Stimulated activated naive CD8-positive, alpha-beta T cell treated with anti-CD3 and anti-CD28 coated beads, Interleukin-15, amount 100 ng/mL, for 72 hours (primary cell): ENCODE measurements around the gene FCGR3A.
"Not testable (repeated sequence)": the region's sequence is repeated elsewhere in the genome, so short reads cannot be mapped to it uniquely, and the experiment has no call there.

Source experiments
- ATAC-seq: fragments of 150-1000 bp; cut with Tn5 transposase; 2 replicates; pipeline ENCODE4 v1.10.0; 2021; ENCODE audit warnings: mild to moderate bottlenecking, moderate library complexity
- DNase-seq, 2 donors: peaks; one replicate each; pipeline ENCODE4 v3.0.0; 2021 to 2022
- H3K27ac Mint-ChIP-seq, 2 donors: one replicate each; pipeline ENCODE4 v1.8.0; 2022; ENCODE audit warnings: mild to moderate bottlenecking in 2 of 2, mixed read lengths in 2 of 2, moderate library complexity in 2 of 2
- H3K27me3 Mint-ChIP-seq: one replicate; pipeline ENCODE4 v1.8.0; 2022; ENCODE audit warnings: mixed read lengths
- H3K4me1 Mint-ChIP-seq: one replicate; pipeline ENCODE4 v1.8.0; 2022; ENCODE audit warnings: mild to moderate bottlenecking, mixed read lengths
- H3K4me3 Mint-ChIP-seq, 2 donors: one replicate each; pipeline ENCODE4 v1.8.0; 2022; ENCODE audit warnings: mild to moderate bottlenecking in 2 of 2, mixed read lengths in 2 of 2, moderate library complexity in 1 of 2
- H3K9me3 Mint-ChIP-seq, 2 donors: one replicate each; pipeline ENCODE4 v1.8.0; 2022; ENCODE audit warnings: mixed read lengths in 2 of 2

Gene FCGR3A

DNA sequence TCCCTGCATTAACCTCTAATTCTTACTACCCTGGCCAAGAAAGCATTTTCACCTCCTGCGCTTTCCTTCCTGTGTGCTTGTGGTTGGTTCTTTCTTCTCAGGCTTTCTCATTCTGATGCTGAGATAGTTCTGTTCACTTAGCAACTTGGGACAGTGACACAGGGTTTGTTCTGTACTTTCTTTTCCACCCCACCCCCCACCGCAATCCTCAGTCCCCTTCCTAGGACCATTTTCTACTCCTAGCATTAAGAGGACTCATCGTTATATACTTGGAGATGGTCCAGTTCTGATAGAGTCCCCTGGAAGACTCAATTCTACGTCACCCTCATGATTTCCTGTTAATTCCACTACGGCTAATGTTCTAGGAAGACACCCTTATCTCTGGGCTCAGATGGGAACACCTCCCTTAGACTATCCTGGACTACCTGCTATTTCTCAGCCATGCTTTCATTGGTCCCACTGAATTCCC lies 7.5 kb downstream of the FCGR3A start:
- ATAC-seq (peak; percentile 79), DNase-seq (peak; percentile 55 to 71)
- H3K27me3 Mint-ChIP-seq, H3K9me3 Mint-ChIP-seq: not testable (repeated sequence)
- peak overlapping the region; percentile 47 to 58 for H3K4me3 Mint-ChIP-seq
- peaks cover 46% of the 10 kb centered on the region for H3K4me1 Mint-ChIP-seq
- H3K27ac Mint-ChIP-seq: peak overlapping the region in 1 of 2 donors; percentile 55

DNA sequence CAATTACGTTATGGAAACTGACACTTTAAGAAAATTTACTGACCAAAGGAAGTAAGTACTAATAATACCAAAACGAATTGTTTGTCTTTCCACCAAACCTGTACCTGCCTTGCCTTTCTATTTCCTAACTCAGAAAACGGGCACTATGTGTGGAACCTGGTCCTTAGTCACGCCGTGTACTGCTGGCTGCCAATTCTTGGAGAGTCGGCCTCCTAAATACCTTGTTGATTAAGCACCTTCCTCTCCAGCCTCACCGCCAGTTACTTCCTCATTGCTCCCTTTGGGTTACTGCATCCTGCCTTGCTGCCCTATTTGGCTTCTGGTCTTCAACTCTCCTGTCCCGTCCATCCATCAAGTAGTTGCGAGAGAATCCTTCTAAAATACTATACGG lies 9.1 kb downstream of the FCGR3A start:
- H3K4me3 Mint-ChIP-seq: peak overlapping the region; percentile 82 to 95
- H3K9me3 Mint-ChIP-seq, H3K27me3 Mint-ChIP-seq, DNase-seq, ATAC-seq: not testable (repeated sequence)
- H3K4me1 Mint-ChIP-seq: peaks cover 46% of the 10 kb centered on the region
- H3K27ac Mint-ChIP-seq: peak overlapping the region; percentile 5 to 100

DNA sequence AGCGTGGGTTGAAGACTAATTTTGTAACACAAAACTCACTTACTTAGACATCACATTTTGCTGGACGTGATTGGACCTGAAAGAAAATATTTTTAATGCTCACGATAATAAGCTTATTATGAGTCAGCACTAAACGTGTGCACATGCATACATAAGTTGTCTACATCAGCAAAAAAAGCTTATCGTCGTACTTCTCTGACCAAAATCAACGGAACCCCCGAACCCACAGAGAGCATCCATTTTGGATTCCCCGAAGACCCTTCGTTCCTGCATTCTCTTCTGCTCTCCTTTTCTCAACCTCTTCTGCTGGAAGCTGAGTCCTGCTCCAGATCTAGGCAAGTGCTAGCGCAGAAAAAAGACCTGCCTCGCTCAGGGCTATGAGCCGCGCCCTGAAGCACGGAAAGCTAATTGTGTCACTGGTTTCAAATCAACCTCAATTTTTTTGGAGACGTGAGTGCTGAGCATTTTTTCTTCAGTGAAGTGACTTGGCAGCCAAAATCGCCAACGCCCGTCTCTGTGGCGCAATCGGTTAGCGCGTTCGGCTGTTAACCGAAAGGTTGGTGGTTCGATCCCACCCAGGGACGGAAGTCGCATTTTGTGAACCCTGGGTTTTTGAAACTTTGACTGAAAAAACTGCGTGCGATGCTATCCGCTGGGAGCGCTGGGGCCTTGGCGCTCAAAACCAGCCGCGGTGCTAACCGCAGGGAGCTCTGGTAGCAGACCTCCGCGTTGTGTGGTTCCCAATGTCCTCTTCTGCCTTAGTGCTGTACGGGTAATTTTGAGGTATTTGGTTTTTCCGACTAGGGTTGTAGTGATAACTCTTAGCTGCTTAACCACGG lies 9.7 kb downstream of the FCGR3A start:
- not testable (repeated sequence) for H3K27me3 Mint-ChIP-seq, H3K9me3 Mint-ChIP-seq
- DNase-seq (peak; percentile 93 to 95), ATAC-seq (peak; percentile 87)
- Mint-ChIP-seq H3K4me3 (peak overlapping the region; percentile 82 to 95), H3K27ac (peak overlapping the region; percentile 78 to 100), H3K4me1 (peaks cover 41% of the 10 kb centered on the region)

DNA sequence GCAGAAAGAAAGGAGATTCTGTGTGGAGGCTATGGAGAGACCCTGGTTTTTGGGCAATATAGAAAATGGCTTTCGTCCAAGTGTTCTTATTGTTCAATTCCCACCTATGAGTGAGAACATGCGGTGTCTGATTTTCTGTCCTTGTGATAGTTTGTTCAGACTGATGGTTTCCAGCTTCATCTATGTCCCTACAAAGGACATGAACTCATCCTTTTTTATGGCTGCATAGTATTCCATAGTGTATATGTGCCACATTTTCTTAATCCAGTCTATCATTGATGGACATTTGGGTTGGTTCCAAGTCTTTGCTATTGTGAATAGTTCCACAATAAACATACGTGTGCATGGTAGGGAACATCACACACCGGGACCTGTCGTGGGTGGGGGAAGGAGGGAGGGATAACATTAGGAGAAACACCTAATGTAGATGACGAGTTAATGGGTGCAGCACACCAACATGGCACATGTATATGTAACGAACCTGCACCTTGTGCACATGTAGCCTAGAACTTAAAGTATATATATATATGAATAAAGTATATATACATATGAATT lies 10.6 kb downstream of the FCGR3A start:
- H3K27me3 Mint-ChIP-seq, H3K9me3 Mint-ChIP-seq, ATAC-seq, H3K27ac Mint-ChIP-seq, DNase-seq: not testable (repeated sequence)
- peak overlapping the region in 1 of 2 donors; percentile 95 for H3K4me3 Mint-ChIP-seq
- H3K4me1 Mint-ChIP-seq: peaks cover 37% of the 10 kb centered on the region

DNA sequence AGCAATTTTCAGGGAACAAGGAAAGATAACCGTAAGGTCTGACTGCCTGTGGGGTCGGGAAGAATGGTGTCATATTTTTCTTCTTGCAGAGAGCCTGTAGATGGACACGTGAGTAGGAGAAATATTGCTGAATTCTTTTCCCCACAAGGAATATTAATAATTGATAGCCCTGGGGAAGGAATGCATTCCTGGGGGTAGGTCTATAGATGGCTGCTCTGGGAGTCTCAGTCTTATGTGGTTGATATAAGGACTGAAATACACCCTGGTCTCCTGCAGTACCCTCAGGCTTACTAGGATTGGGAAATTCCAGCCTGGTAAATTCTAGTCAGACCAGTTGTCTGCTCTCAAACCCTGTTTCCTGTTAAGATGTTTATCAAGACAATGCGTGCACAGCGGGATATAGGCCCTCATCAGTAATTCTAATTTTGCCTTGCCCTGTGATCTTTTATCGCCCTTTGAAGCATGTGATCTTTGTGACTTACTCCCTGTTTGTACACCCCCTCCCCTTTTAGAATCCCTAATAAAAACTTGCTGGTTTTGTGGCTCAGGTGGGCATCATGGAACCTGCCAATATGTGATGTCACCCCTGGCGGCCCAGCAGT lies 12.4 kb downstream of the FCGR3A start:
- not testable (repeated sequence) for ATAC-seq, H3K27ac Mint-ChIP-seq, H3K27me3 Mint-ChIP-seq, DNase-seq, H3K9me3 Mint-ChIP-seq, H3K4me3 Mint-ChIP-seq
- peaks cover 30% of the 10 kb centered on the region for H3K4me1 Mint-ChIP-seq

DNA sequence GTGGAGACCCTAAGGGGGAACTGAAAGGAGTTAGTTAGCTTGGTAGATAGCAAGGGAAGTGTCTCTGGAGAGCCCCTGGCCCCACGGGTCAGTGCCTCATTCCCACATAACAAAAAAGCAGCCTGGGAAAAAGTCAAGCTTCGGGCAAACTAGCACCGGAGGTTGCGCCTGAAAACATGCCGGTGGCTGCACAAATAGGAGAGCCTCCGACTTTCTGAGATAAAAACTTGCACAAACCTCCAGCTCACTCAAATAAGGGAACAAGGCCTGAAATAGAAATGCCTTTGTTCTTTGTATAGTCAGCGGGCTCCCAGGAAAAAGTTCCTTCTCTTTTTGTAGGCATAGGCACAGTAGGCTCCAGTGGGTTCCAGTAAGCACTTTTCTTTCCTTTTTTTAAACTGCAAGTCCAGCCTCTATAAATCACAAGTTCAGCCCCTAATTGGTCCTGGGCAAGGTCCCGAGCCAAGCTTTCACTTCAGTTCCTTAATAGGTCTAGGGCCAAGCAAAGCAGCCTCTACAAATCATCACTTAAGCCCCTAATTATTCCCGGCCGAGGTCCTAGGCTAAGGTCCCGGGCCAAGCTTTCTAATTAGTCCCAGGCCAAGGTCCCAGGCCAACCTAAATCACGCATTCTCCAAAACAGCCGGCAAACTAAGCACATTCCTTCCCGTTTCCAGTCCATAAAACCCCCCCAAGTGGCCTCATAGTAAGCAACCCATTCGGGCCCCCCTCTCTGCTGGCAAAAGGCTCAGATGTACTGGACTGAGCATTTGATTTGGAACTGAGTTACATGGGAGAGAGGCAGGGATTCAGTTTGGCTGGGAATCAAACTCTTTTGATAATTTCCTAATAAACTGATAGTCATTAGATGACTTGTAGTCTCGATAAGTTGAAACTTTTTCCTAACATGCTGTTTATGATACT lies 16.7 kb downstream of the FCGR3A start:
- peaks cover 33% of the 10 kb centered on the region for H3K4me1 Mint-ChIP-seq
- not testable (repeated sequence) for H3K4me3 Mint-ChIP-seq, H3K27ac Mint-ChIP-seq, H3K9me3 Mint-ChIP-seq, H3K27me3 Mint-ChIP-seq, ATAC-seq, DNase-seq

DNA sequence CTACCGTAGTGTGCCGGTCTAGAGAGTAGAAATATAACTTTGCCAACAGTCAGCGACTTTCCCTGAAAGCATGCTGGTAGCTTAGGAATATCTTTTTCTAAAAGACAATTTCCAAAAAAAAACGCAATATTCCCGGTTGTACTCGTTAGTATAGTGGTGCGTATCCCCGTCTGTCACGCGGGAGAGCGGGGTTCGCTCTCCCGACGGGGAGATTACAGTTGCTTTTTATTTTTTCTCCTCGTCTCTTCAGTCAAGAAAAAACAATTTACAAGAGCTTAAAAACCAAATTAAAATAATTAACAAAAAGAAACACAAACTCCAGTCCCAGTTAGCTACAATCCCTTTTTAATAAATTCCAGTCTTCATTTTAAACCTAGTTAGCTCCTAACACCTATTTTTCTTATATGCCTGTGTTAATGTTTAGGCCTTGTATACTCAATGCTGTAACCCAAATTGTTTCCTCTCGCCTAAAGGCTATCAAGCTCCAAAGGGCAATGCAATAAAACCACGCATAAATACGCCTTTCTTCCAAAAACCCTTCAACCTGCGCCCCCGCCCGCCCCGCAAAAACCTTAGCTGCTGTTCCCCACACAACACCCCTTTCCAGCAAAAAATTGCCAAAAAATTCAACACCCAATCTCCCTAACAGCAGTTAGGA lies 17.5 kb downstream of the FCGR3A start:
- peaks cover 33% of the 10 kb centered on the region for H3K4me1 Mint-ChIP-seq
- H3K27ac Mint-ChIP-seq: peak overlapping the region in 1 of 2 donors; percentile 42
- no peaks in the 10 kb centered on the region for H3K9me3 Mint-ChIP-seq
- peak overlapping the region in 1 of 2 donors; percentile 15 for H3K4me3 Mint-ChIP-seq
- H3K27me3 Mint-ChIP-seq: peaks cover 2% of the 10 kb centered on the region
- DNase-seq (no peak), ATAC-seq (no peak)

DNA sequence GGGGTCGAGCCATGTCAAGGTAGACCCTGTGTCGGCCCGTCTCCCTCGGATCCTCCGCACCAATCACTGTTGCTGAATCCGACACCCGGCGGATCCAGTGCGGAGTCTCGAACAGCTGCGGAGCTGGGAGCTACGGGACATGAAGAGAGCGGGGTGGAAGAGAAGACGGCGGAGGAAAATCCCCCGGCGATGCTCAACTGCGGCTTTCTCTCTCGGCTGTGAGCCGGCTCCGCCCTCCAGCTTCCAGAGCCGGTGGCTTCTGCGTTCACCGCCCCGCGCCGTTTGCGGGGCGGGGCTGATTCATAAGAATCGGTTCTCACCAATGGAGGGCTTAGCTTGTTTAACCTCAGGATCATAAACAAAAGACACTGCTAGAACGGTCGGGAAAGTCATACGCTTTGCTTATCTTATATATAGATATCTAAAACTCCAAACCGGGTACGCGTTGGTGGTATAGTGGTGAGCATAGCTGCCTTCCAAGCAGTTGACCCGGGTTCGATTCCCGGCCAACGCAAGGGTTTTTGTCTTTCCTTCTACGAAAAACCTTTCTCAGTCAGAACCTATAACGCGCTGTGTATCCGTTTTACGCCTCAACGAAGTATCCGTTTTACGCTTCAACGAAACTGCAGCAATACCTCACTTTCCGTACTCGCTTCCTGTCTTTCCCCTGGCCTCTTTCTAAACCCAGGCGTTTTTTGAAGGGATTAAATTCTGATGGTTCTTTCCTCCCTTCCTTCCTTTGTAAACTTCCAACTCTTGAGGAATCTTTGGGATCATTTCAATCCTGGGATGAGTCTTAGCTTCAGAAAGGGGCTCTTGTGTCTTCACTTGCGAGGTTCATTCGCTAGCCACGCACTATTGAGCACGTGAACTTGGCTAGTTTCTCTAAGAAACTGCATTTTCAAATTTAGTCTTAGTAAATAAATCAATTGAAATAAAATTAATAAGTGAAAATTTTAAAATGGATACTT lies 18.7 kb downstream of the FCGR3A start:
- not testable (repeated sequence) for H3K9me3 Mint-ChIP-seq
- peaks cover 12% of the 10 kb centered on the region for H3K27me3 Mint-ChIP-seq
- DNase-seq (peak; percentile 91 to 92), ATAC-seq (peak; percentile 88)
- peak overlapping the region; percentile 82 to 92 for H3K4me3 Mint-ChIP-seq
- H3K27ac Mint-ChIP-seq: peak overlapping the region; percentile 94 to 100
- peaks cover 33% of the 10 kb centered on the region for H3K4me1 Mint-ChIP-seq

DNA sequence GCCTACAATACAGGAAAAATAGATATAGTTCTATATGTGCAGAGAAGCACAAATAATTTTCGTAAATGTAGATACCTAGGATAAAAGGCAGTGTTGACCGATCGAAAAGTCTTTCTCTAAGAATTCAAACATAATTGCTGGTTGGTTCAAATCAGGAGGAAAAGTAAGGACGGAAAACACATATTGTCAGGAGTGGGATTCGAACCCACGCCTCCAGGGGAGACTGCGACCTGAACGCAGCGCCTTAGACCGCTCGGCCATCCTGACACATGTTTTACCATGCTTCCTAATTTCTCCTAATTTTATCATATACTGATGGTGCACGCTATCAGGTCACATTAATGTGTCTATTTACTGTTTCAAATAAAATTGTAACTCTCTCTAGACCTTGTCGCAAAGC lies 19.5 kb downstream of the FCGR3A start:
- DNase-seq (peak; percentile 59 to 76), ATAC-seq (peak; percentile 69)
- H3K4me1 Mint-ChIP-seq: peaks cover 34% of the 10 kb centered on the region
- not testable (repeated sequence) for H3K9me3 Mint-ChIP-seq
- H3K27me3 Mint-ChIP-seq: peaks cover 19% of the 10 kb centered on the region
- peak overlapping the region; percentile 82 to 92 for H3K4me3 Mint-ChIP-seq
- H3K27ac Mint-ChIP-seq: peak overlapping the region; percentile 94 to 100

DNA sequence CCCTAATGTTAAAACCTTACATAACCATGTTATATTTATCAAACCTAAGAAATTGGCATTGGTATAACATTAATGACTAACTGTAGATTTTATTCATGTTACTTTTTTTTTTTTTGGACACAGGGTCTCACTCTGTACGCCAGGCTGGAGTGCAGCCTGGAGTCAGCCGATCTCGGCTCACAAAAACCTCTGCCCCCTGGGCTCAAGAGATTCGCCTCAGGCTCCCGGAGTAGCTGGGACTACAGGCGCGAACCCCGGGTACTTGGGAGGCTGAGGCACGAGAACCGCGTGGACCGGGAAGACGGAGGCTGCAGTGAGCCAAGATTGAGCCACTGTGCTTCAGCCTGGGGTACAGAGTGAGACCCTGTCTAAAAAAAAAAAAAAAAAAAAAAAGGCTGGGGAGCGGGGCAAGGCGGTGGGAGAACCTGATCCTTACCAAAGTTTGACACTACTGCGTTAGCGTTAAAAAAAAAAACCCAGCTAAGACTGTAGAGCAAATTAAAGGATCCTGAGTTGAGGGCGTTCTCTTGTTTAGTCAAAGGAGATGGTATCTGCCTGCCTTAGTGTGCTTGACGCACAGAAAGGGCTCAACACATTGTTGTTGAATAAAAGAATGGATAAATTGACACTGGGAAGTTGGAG lies 20.0 kb downstream of the FCGR3A start:
- H3K27me3 Mint-ChIP-seq: peaks cover 23% of the 10 kb centered on the region
- H3K4me1 Mint-ChIP-seq: peaks cover 38% of the 10 kb centered on the region
- peak overlapping the region in 1 of 2 donors; percentile 100 for H3K27ac Mint-ChIP-seq
- H3K4me3 Mint-ChIP-seq: peak overlapping the region; percentile 82 to 92
- H3K9me3 Mint-ChIP-seq, ATAC-seq, DNase-seq: not testable (repeated sequence)

DNA sequence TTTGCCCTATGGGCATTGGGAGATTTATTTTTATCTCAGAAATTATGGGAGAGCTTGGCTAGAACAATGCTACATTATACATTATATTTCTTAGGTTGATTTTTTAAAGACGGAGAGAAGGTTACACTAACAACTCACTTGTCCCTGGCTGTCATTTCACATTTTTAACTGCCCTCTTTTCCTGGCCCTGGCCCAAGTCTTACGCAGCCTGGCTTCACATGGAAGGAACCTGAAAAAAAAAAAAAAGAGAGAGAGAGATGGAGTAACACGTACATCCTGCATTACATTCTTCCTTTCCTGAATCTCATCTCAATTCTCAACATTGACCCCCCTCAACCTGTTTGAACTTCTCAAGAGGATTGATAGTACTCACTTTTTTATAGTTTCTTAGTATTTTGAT lies 21.1 kb downstream of the FCGR3A start:
- Mint-ChIP-seq H3K4me1 (peaks cover 44% of the 10 kb centered on the region), H3K27me3 (peaks cover 26% of the 10 kb centered on the region)
- H3K4me3 Mint-ChIP-seq, H3K27ac Mint-ChIP-seq, DNase-seq, ATAC-seq, H3K9me3 Mint-ChIP-seq: not testable (repeated sequence)

DNA sequence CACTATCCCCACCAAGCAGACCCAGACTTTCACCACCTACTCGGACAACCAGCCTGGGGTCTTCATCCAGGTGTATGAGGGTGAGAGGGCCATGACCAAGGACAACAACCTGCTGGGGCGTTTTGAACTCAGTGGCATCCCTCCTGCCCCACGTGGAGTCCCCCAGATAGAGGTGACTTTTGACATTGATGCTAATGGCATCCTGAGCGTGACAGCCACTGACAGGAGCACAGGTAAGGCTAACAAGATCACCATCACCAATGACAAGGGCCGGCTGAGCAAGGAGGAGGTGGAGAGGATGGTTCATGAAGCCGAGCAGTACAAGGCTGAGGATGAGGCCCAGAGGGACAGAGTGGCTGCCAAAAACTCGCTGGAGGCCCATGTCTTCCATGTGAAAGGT lies 23.7 kb downstream of the FCGR3A start:
- not testable (repeated sequence) for H3K4me3 Mint-ChIP-seq, DNase-seq, ATAC-seq, H3K27ac Mint-ChIP-seq
- Mint-ChIP-seq H3K9me3 (peaks cover 6 to 11% of the 10 kb centered on the region in 2 donors), H3K4me1 (peaks cover 30% of the 10 kb centered on the region), H3K27me3 (peaks cover 28% of the 10 kb centered on the region)

DNA sequence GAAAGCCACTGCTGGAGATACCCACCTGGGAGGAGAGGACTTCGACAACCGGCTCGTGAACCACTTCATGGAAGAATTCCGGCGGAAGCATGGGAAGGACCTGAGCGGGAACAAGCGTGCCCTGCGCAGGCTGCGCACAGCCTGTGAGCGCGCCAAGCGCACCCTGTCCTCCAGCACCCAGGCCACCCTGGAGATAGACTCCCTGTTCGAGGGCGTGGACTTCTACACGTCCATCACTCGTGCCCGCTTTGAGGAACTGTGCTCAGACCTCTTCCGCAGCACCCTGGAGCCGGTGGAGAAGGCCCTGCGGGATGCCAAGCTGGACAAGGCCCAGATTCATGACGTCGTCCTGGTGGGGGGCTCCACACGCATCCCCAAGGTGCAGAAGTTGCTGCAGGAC lies 24.3 kb downstream of the FCGR3A start:
- peak overlapping the region; percentile 80 to 83 for H3K4me3 Mint-ChIP-seq
- peaks cover 28% of the 10 kb centered on the region for H3K27me3 Mint-ChIP-seq
- ATAC-seq, DNase-seq, H3K27ac Mint-ChIP-seq: not testable (repeated sequence)
- peaks cover 6 to 14% of the 10 kb centered on the region in 2 donors for H3K9me3 Mint-ChIP-seq
- H3K4me1 Mint-ChIP-seq: peaks cover 24% of the 10 kb centered on the region
